GM23338 (cell line): ENCODE measurements around the gene YWHAE. TPM values are rescaled to one million over a fixed set of nuclear protein-coding genes. Genes with fewer than 3 reads are reported as not detected.

Experiments
- ATAC-seq: fragments of 200-7000 bp; cut with Tn5 transposase; 3 replicates; pipeline ENCODE4 v1.9.1; 2020
- DNase-seq: peaks from one replicate; pipeline ENCODE4 v3.0.0-alpha.2; 2015; ENCODE audit warnings: low spot score
- H2AFZ ChIP-seq: fragments of 200-600 bp; sonication (generic); 2 replicates; pipeline ENCODE4 v1.8.0; 2016; ENCODE audit warnings: antibody characterized with exemption, mild to moderate bottlenecking, moderate library complexity
- H3F3A ChIP-seq: fragments of 200-600 bp; sonication (generic); replicated peaks from 2 replicates; pipeline ENCODE4 v1.8.0; 2017; ENCODE audit warnings: antibody characterized with exemption, mixed run types, low read depth
- H3K27ac ChIP-seq: fragments of 200-600 bp; sonication (generic); 2 replicates; pipeline ENCODE4 v1.6.1; 2016; ENCODE audit warnings: low read depth
- H3K27me3 ChIP-seq: fragments of 200-600 bp; sonication (generic); 2 replicates; pipeline ENCODE4 v1.8.0; 2016; ENCODE audit warnings: mild to moderate bottlenecking, mixed run types, moderate library complexity; ENCODE audit not compliant: insufficient read depth
- H3K36me3 ChIP-seq: fragments of 200-600 bp; sonication (generic); 2 replicates; pipeline ENCODE4 v1.8.0; 2016; ENCODE audit warnings: mild to moderate bottlenecking; ENCODE audit not compliant: insufficient read depth
- H3K4me1 ChIP-seq: fragments of 200-600 bp; sonication (generic); 2 replicates; pipeline ENCODE4 v1.8.0; 2016; ENCODE audit warnings: mild to moderate bottlenecking, moderate library complexity; ENCODE audit not compliant: insufficient read depth
- H3K4me2 ChIP-seq: fragments of 200-600 bp; sonication (generic); 2 replicates; pipeline ENCODE4 v1.7.1; 2017; ENCODE audit warnings: mixed run types
- H3K4me3 ChIP-seq: fragments of 200-600 bp; sonication (generic); 2 replicates; pipeline ENCODE4 v1.6.1; 2016; ENCODE audit warnings: mixed run types
- H3K79me2 ChIP-seq: fragments of 200-600 bp; sonication (generic); replicated peaks from 2 replicates; pipeline ENCODE4 v1.8.0; 2017; ENCODE audit warnings: mild to moderate bottlenecking; ENCODE audit not compliant: insufficient read depth
- H3K9me2 ChIP-seq: fragments of 200-600 bp; sonication (generic); 2 replicates; pipeline ENCODE4 v1.8.0; 2017; ENCODE audit not compliant: insufficient read depth
- H4K20me1 ChIP-seq: fragments of 200-600 bp; sonication (generic); replicated peaks from 2 replicates; pipeline ENCODE4 v1.8.0; 2017; ENCODE audit warnings: mild to moderate bottlenecking; ENCODE audit not compliant: insufficient read depth
- H3K27ac Mint-ChIP-seq: 2 replicates; pipeline ENCODE4 v1.8.0; 2020; ENCODE audit warnings: inconsistent platforms, mild to moderate bottlenecking, moderate library complexity, mixed read lengths
- H3K27me3 Mint-ChIP-seq: 3 replicates; pipeline ENCODE4 v1.8.0; 2022; ENCODE audit warnings: low read depth, mild to moderate bottlenecking, moderate library complexity, mixed read lengths, inconsistent platforms; ENCODE audit not compliant: insufficient read depth, poor library complexity
- H3K36me3 Mint-ChIP-seq: 3 replicates; pipeline ENCODE4 v1.8.0; 2021; ENCODE audit warnings: low read depth, mild to moderate bottlenecking, inconsistent platforms, moderate library complexity, mixed read lengths
- H3K4me1 Mint-ChIP-seq: 3 replicates; pipeline ENCODE4 v1.8.0; 2020; ENCODE audit warnings: mild to moderate bottlenecking, inconsistent platforms, mixed read lengths
- H3K4me3 Mint-ChIP-seq: 3 replicates; pipeline ENCODE4 v1.8.0; 2021; ENCODE audit warnings: moderate library complexity, mild to moderate bottlenecking, inconsistent platforms, mixed read lengths
- H3K9me3 Mint-ChIP-seq: 3 replicates; pipeline ENCODE4 v1.8.0; 2020; ENCODE audit warnings: moderate library complexity, mild to moderate bottlenecking, inconsistent platforms, mixed read lengths
- CREB1 ChIP-seq: fragments of 250-450 bp; sonication (Bioruptor Pico); IDR thresholded peaks from 2 replicates; pipeline ENCODE4 v1.5.0; 2020; ENCODE audit warnings: low read depth, mild to moderate bottlenecking, moderate library complexity
- CTCF ChIP-seq, 2 experiments: fragments of 200-600 bp in 1 of 2; sonication (generic) in 1 of 2; conservative IDR thresholded peaks; 2 replicates each; pipeline versions ENCODE4 v1.5.1 to v1.6.1; 2016 to 2017; ENCODE audit warnings: antibody characterized with exemption in 2 of 2, low read depth in 2 of 2, mild to moderate bottlenecking in 2 of 2, moderate library complexity in 1 of 2
- ETS1 ChIP-seq: IDR thresholded peaks from 2 replicates; pipeline ENCODE4 v1.6.1; 2016; ENCODE audit warnings: antibody characterized with exemption
- EZH2 ChIP-seq: fragments of 200-600 bp; sonication (generic); IDR thresholded peaks from one replicate; pipeline ENCODE4 v1.8.0; 2017; ENCODE audit warnings: antibody characterized with exemption, mild to moderate bottlenecking, low read depth; ENCODE audit not compliant: unreplicated experiment
- EZH2phosphoT487 ChIP-seq: fragments of 200-600 bp; sonication (generic); IDR thresholded peaks from one replicate; pipeline ENCODE4 v1.8.1; 2018; ENCODE audit warnings: antibody characterized with exemption; ENCODE audit not compliant: unreplicated experiment
- NANOG ChIP-seq: IDR thresholded peaks from 2 replicates; pipeline ENCODE4 v1.6.1; 2016; ENCODE audit warnings: antibody characterized with exemption, borderline replicate concordance
- REST ChIP-seq: IDR thresholded peaks from one replicate; pipeline ENCODE4 v1.6.1; 2018; ENCODE audit warnings: antibody characterized with exemption; ENCODE audit not compliant: unreplicated experiment
- STAT1 ChIP-seq: IDR thresholded peaks from one replicate; pipeline ENCODE4 v1.6.1; 2016; ENCODE audit warnings: antibody characterized with exemption; ENCODE audit not compliant: unreplicated experiment
- ZNF331 ChIP-seq: fragments of 250-450 bp; sonication (Bioruptor Pico); IDR thresholded peaks from 2 replicates; pipeline ENCODE4 v1.5.0; 2020; ENCODE audit warnings: low read depth, mild to moderate bottlenecking, moderate library complexity
- ZNF462 ChIP-seq: fragments of 250-450 bp; sonication (Bioruptor Pico); IDR thresholded peaks from 2 replicates; pipeline ENCODE4 v1.5.0; 2020; ENCODE audit warnings: mild to moderate bottlenecking, moderate library complexity
- polyA plus RNA-seq: library from polyadenylated mRNA; unstranded; fragments of >200 nt; fragmentation: Nextera tagmentation; extraction: Ambion mirVana; gene quantifications from 2 replicates; pipeline ENCODE4 v1.2.1, GENCODE V29; 2016
- total RNA-seq: library from RNA; depleted of rRNA; stranded (reverse); fragments of >200 nt; shearing (Covaris generic); gene quantifications from 2 replicates; pipeline ENCODE4 v1.2.3, GENCODE V29; 2014

The YWHAE gene
- total and polyA plus RNA-seq, 2 experiments from 2014 or later = 1,251 to 1,283 TPM

GRCh38 chr17:1371893-1372590, 28.0 kb downstream of the YWHAE start (continued):
- no peak for TF ChIP-seq ZNF462 (CRISPR knock-in tag)
- no peak for TF ChIP-seq ETS1
- TF ChIP-seq STAT1 = no peak
- TF ChIP-seq CTCF (conservative IDR thresholded peaks at IDR 0.05; ENCODE audit: low read depth in 2 of 2) = no peak

GRCh38 chr17:1368588-1368987, 31.4 kb downstream of the YWHAE start:
- H3K36me3 Mint-ChIP-seq = peaks cover 41% of the 10 kb centered on the region
- peaks cover 97% of the 10 kb centered on the region for H3K79me2 ChIP-seq
- no peak for ATAC-seq
- peaks cover 49% of the 10 kb centered on the region for H3F3A ChIP-seq
- no peak overlapping the region for H3K27ac ChIP-seq
- H3K4me3 ChIP-seq = no peak overlapping the region
- H3K4me3 Mint-ChIP-seq = no peak overlapping the region
- H3K36me3 ChIP-seq = peaks cover 12% of the 10 kb centered on the region
- H3K9me2 ChIP-seq = no peaks in the 10 kb centered on the region
- peaks cover 7% of the 10 kb centered on the region for H3K27me3 Mint-ChIP-seq
- no peaks in the 10 kb centered on the region for H3K9me3 Mint-ChIP-seq
- H3K4me2 ChIP-seq = no peak overlapping the region
- peaks cover 34% of the 10 kb centered on the region for H3K4me1 ChIP-seq
- no peaks in the 10 kb centered on the region for H3K27me3 ChIP-seq
- peaks cover 79% of the 10 kb centered on the region for H4K20me1 ChIP-seq
- no peak overlapping the region for H3K27ac Mint-ChIP-seq
- no peak for DNase-seq
- H3K4me1 Mint-ChIP-seq = peaks cover 45% of the 10 kb centered on the region
- no peak overlapping the region for H2AFZ ChIP-seq
- TF ChIP-seq EZH2phosphoT487 (no peak), NANOG (no peak), REST (no peak), STAT1 (no peak), EZH2 (no peak), CREB1 (CRISPR knock-in tag) (no peak), ETS1 (no peak), ZNF331 (no peak)
